ENCODE data around the gene POR. TPM values are rescaled to one million over a fixed set of nuclear protein-coding genes. Genes with fewer than 3 reads are reported as not detected.

Gene POR
- total and polyA plus RNA-seq, 11 donors: 38.3 to 202 (median 80.0) TPM

DNA sequence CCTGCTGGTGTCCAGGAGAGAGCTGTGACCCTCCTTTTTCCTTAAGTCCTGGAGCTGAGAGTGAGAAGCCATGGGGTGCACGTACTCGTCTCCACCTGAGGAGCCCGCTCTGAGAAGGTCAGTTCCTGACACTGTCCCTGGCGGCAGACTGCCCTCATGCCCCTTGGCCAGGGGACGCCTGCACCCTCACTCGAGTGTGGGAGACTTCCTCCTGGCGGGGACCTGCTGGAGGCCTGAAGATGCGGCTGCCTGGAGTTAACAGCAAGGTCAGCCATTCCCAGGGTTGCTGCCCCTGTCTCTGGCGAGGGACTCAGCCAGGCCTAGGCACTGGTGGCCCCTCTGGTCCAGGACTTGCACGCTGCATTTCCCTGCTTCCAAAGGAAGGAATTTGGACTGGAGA lies 53.1 kb downstream of the POR start:
- Histone ChIP-seq H3K27ac (peak overlapping the region; percentile 71 to 92 (median 83)), H3K4me1 (peaks cover 14 to 83% (median 71%) of the 10 kb centered on the region in 12 donors), H3K36me3 (peaks cover 0 to 21% (median 4%) of the 10 kb centered on the region in 9 donors), H3K9me3 (no peaks in the 10 kb centered on the region), H3K4me3 (peak overlapping the region in 8 of 12 donors; percentile 10 to 32 (median 26)), H3K27me3 (no peaks in the 10 kb centered on the region)
- 52 to 61% (median 55%) methylated on average over 5 to 10 of the region's 10 CpGs; no CpG with 5 or more reads in 1 of the 4 donors for WGBS, 4 donors
- TF ChIP-seq POLR2A (IDR thresholded peaks at IDR 0.05): no peak
- TF ChIP-seq, protein P1, sequence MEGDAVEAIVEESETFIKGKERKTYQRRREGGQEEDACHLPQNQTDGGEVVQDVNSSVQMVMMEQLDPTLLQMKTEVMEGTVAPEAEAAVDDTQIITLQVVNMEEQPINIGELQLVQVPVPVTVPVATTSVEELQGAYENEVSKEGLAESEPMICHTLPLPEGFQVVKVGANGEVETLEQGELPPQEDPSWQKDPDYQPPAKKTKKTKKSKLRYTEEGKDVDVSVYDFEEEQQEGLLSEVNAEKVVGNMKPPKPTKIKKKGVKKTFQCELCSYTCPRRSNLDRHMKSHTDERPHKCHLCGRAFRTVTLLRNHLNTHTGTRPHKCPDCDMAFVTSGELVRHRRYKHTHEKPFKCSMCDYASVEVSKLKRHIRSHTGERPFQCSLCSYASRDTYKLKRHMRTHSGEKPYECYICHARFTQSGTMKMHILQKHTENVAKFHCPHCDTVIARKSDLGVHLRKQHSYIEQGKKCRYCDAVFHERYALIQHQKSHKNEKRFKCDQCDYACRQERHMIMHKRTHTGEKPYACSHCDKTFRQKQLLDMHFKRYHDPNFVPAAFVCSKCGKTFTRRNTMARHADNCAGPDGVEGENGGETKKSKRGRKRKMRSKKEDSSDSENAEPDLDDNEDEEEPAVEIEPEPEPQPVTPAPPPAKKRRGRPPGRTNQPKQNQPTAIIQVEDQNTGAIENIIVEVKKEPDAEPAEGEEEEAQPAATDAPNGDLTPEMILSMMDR (IDR thresholded peaks at IDR 0.05): no peak
- DNase-seq (peak in 1 of 5 donors; percentile 28), ATAC-seq (no peak)
- intact Hi-C loops (cut with DNase I): loop anchor here in 5 of 10 donors (5.0 to 10.0 kb wide), 4 partner anchors 44 to 93 kb away; partner anchors contain the start of genes POR (in 4 of the 5) and RHBDD2 (in 1 of the 5)

DNA sequence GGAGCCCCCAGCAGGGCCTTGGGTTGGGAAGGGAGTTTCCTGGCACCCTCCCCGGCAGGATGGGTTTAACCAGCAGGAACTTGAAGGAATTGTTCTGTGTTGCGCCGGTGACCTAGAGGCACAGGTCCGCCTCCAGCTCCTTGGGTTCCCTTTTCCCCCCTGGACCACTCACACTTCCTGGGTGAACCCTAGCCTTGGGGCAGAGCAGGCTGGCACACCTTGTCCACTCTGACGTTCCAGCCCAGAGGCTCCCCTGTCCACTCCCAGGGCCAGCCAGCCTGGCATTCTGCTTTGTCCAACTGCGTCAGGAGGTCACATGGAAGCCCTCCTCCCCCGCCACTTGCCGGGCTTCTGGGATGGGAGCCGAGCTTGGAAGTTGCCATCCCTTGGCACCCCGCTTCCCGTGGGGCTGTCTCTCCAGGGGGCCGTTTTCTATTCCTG lies 53.6 kb downstream of the POR start:
- peak overlapping the region; percentile 71 to 92 (median 83) for H3K27ac ChIP-seq
- H3K9me3 ChIP-seq: no peaks in the 10 kb centered on the region
- no peak for TF ChIP-seq POLR2A (IDR thresholded peaks at IDR 0.05)
- TF ChIP-seq, protein P1 (IDR thresholded peaks at IDR 0.05): no peak
- peaks cover 14 to 78% (median 65%) of the 10 kb centered on the region in 12 donors for H3K4me1 ChIP-seq
- peak overlapping the region in 7 of 12 donors; percentile 10 to 32 (median 25) for H3K4me3 ChIP-seq
- intact Hi-C loops (cut with DNase I): loop anchor here in 5 of 10 donors (5.0 to 10.0 kb wide), 4 partner anchors 44 to 94 kb away; partner anchors contain the start of genes POR (in 4 of the 5) and RHBDD2 (in 1 of the 5)
- H3K36me3 ChIP-seq: peaks cover 0 to 26% (median 9%) of the 10 kb centered on the region in 9 donors
- ATAC-seq: peak; percentile 10 to 25 (median 16)
- WGBS, 4 donors: 49 to 69% (median 57%) methylated on average over 11 to 12 of the region's 12 CpGs
- H3K27me3 ChIP-seq: no peaks in the 10 kb centered on the region
- DNase-seq: peak in 2 of 5 donors; percentile 45 to 52

DNA sequence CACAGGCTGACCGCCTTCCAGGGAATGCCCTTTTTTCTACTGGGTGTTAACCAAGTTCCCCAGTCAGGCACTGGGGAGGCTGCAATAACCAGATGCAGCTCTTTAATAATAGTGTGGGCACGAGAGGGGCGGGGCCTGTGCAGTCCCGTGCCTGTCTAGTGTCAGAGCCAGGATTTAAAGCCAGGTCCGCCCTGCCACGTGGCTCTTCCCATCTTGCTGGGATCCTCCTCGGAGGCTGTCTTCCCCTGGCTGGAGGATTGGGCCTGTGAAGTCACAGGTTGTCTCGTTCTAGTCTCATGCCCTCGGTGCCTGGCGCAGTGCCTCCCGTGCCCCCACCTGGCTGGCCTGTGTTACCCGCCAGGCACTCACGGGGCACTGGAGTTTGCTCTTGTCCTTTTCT lies 54.2 kb downstream of the POR start:
- Histone ChIP-seq H3K36me3 (peaks cover 0 to 32% (median 15%) of the 10 kb centered on the region in 9 donors), H3K4me1 (peaks cover 14 to 73% (median 62%) of the 10 kb centered on the region in 12 donors), H3K27me3 (no peaks in the 10 kb centered on the region), H3K9me3 (no peaks in the 10 kb centered on the region), H3K27ac (peak overlapping the region; percentile 71 to 92 (median 83)), H3K4me3 (peak overlapping the region in 3 of 12 donors; percentile 25 to 32 (median 31))
- 50 to 60% (median 57%) methylated on average over 13 of the region's 13 CpGs for WGBS, 4 donors
- intact Hi-C loops (cut with DNase I): loop anchor here in 5 of 10 donors (5.0 to 10.0 kb wide), 4 partner anchors 43 to 94 kb away; partner anchors contain the start of genes POR (in 4 of the 5) and RHBDD2 (in 1 of the 5)
- DNase-seq: peak in 3 of 5 donors; percentile 54 to 75 (median 60)
- peak; percentile 24 to 49 (median 43) for ATAC-seq
- no peak for TF ChIP-seq POLR2A (IDR thresholded peaks at IDR 0.05)
- TF ChIP-seq, protein P1 (IDR thresholded peaks at IDR 0.05): no peak

Measured in heart left ventricle (tissue), 16 donors.